ENCODE data around the gene IARS2. TPM values are rescaled to one million over a fixed set of nuclear protein-coding genes. Genes with fewer than 3 reads are reported as not detected.

The IARS2 gene
- total RNA-seq, 4 donors from 2014 or later = 45.5 to 88.4 (median 68.8) TPM

DNA sequence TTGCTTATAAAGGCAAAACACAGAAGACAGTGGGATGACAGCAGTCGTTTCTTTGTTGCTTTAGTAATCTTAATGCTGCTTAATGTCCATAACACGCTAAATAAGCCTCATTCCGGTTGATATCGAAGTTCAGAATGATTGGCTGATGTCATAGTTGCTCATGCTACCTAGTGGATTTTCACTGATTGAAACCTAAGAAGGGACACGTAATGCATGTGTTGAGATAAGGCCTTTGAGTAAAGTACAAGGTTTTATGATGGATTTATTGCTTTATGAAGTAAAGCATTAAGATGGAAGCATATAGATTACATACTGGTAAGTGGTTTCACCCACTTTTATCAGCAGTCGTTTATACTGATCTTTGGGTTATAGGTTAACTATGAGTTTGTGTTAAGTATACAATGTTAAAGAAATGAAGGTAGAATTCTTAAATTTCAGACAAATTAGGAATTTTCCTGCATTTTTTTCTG lies 25.1 kb downstream of the IARS2 start:
- DNase-seq (ENCODE audit: low spot score) (no peak), ATAC-seq (ENCODE audit: low FRiP score) (no peak)
- TF ChIP-seq, protein P1, sequence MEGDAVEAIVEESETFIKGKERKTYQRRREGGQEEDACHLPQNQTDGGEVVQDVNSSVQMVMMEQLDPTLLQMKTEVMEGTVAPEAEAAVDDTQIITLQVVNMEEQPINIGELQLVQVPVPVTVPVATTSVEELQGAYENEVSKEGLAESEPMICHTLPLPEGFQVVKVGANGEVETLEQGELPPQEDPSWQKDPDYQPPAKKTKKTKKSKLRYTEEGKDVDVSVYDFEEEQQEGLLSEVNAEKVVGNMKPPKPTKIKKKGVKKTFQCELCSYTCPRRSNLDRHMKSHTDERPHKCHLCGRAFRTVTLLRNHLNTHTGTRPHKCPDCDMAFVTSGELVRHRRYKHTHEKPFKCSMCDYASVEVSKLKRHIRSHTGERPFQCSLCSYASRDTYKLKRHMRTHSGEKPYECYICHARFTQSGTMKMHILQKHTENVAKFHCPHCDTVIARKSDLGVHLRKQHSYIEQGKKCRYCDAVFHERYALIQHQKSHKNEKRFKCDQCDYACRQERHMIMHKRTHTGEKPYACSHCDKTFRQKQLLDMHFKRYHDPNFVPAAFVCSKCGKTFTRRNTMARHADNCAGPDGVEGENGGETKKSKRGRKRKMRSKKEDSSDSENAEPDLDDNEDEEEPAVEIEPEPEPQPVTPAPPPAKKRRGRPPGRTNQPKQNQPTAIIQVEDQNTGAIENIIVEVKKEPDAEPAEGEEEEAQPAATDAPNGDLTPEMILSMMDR (IDR thresholded peaks at IDR 0.05) = no peak

DNA sequence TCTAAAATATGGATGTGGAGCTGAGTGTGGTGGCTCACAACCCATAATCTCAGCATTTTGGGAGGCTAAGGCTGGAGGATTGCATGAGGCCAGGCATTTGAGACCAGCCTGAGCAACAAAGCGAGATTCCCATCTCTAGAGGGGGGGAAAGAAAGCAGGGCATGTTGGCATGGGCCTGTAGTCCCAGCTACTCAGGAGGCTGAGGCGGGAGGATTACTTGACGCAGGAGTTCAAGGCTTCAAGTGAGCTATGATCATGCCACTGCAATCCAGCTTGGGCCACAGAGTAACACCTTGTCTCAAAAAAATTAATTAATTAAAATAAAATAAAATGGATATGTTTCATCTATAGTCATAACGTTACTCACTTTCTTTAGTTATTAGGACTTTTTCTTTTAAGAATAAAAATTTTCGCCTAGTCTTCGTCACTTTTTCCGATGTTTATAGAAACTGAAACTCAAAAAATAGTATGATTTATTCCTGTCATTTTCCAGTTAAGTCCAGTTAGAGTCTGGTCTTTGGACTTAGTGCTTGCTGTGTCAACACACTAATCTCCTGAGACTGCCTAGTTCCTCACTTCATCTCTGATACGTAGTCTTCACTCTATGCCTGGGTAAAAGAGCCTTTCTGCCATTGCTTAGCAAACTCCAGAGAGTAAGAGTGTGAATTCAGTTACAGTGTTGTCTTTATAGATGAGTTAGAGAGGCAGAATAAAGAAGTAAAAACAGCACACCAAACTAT lies 28.0 kb downstream of the IARS2 start:
- DNase-seq (ENCODE audit: low spot score) (no peak), ATAC-seq (ENCODE audit: low FRiP score) (no peak)
- TF ChIP-seq, protein P1 (IDR thresholded peaks at IDR 0.05) = no peak

DNA sequence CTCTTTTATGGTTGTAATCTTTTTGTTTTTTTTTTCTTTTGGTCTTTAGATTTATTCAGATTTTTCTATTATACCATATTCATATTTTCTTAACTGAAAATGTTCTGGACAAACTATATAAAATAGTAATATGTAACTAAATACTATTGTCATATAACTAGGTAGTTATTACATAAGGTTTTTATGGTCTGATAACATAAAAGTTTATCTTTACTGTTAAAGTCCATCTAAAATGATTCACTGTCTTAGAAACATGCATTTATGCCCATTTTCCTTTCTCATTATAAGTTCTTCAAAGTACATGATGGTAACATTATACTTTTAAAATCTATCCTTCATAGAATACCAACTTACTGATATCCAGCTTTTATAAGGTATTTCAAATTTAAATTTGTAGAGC lies 29.1 kb downstream of the IARS2 start:
- ATAC-seq (ENCODE audit: low FRiP score) = no peak
- no peak for DNase-seq (ENCODE audit: low spot score)
- TF ChIP-seq, protein P1 (IDR thresholded peaks at IDR 0.05) = no peak

DNA sequence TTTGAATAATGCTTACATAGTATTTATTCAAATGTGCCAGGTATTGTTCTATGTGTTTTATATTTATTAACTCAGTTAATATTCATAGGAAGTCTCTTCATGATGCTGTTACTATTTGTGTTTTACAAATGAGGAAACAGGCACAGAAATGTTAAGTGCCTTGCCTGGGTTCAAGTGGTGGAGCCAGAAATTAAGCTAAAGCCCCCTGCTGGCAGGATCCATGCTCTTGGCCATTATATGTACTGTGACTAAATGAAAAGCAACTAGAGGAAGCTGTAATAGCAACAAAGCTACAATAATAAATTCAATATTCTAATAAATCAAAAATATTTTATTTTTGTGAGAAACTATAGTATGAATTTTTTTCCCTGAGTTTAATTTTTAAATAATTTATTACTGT lies 30.0 kb downstream of the IARS2 start:
- ATAC-seq (ENCODE audit: low FRiP score) = no peak

DNA sequence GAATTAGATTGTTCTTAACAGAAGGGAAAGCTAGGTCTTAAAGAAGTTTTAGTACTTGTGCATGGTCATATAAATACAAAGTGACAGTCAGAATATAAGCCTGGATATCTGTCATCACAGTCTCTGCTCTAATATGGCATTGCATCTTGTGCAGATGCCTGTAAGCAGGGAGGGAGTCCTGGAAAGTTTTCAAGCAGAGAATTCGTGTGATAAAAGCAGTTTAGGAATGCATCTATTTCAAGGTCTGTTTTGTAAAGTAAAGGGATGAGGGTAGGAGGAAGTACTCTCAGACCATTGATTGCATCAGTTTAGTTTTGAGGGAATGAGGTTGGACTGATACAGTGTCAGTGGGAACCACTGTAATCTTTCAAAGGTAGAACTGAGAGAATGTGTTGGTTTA lies 30.6 kb downstream of the IARS2 start:
- DNase-seq (ENCODE audit: low spot score) (no peak), ATAC-seq (ENCODE audit: low FRiP score) (no peak)
- TF ChIP-seq, protein P1 (IDR thresholded peaks at IDR 0.05) = no peak

More for the DNA sequence above, 30.0 kb downstream of the IARS2 start:
- TF ChIP-seq, protein P1 (IDR thresholded peaks at IDR 0.05) = no peak
- DNase-seq (ENCODE audit: low spot score) = no peak

DNA sequence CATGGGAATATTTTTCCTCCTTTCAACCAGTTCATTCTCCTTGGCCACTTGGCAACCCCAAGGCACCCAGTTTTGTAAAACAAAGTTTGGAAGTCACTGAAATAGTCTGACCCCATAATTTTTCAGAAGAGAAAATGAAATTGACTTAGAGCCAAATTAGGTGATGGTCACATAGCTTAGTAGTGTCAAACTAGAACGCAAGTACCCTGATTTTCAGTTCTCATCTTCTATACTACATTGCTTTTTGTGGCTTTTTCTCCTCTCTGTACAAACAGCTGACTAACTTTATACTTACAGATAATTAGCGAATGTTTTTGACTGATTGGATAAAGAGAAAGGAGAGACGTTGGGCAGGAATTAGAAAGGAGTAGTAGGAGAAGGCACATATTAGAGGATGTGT lies 33.1 kb downstream of the IARS2 start:
- ATAC-seq (ENCODE audit: low FRiP score) = no peak
- DNase-seq (ENCODE audit: low spot score) = no peak
- TF ChIP-seq, protein P1 (IDR thresholded peaks at IDR 0.05) = no peak

Measured in omental fat pad (tissue), 4 donors.